GM11168 (cell line): Measurements from ENCODE around the gene GEMIN5.
"Not testable (repeated sequence)": the region's sequence is repeated elsewhere in the genome, so short reads cannot be mapped to it uniquely, and the experiment has no call there.

ENCODE experiments used
- in situ Hi-C: fragments of 300-500 bp; cut with MboI; formaldehyde crosslinking; loops from one replicate; pipeline ENCODE4 v1.12.0; 2022; ENCODE audit warnings: low sequenced_read_pairs; ENCODE audit not compliant: unreplicated experiment

Gene GEMIN5

GRCh38 chr5:154937718-154938466 is at the start of gene GEMIN5:
Gene GEMIN5 (minus strand): TSS chr5:154938211. CDS start chr5:154938133, 78 bp downstream.
- in situ Hi-C loops, result no loop called here

GRCh38 chr5:154986151-154986550 is 48.1 kb upstream of the GEMIN5 start:
- in situ Hi-C loops, result no loop called here

- in situ Hi-C loops, result no loop called here
Observed at GRCh38 chr5:154984946-154985516, 47.0 kb upstream of the GEMIN5 start.

- in situ Hi-C loops, result not testable (repeated sequence)
Observed at GRCh38 chr5:154978294-154978693, 40.3 kb upstream of the GEMIN5 start.

GRCh38 chr5:154977409-154977808 is 39.4 kb upstream of the GEMIN5 start:
- in situ Hi-C loops, result no loop called here

GRCh38 chr5:154976082-154976481 is 38.1 kb upstream of the GEMIN5 start:
- in situ Hi-C loops, result not testable (repeated sequence)

- in situ Hi-C loops, result no loop called here
Observed at GRCh38 chr5:154972476-154973080, 34.6 kb upstream of the GEMIN5 start.

GRCh38 chr5:154971501-154971900 is 33.5 kb upstream of the GEMIN5 start:
- in situ Hi-C loops, result no loop called here

GRCh38 chr5:154970759-154971158 is 32.7 kb upstream of the GEMIN5 start:
- in situ Hi-C loops, result no loop called here

GRCh38 chr5:154968953-154969352 is 30.9 kb upstream of the GEMIN5 start:
- in situ Hi-C loops, result no loop called here

- in situ Hi-C loops, result no loop called here
Observed at GRCh38 chr5:154967421-154968024, 29.5 kb upstream of the GEMIN5 start.

GRCh38 chr5:154966874-154967273 is 28.9 kb upstream of the GEMIN5 start:
- in situ Hi-C loops, result no loop called here

GRCh38 chr5:154966081-154966841 is 28.2 kb upstream of the GEMIN5 start:
- in situ Hi-C loops, result no loop called here

- in situ Hi-C loops, result no loop called here
Observed at GRCh38 chr5:154962494-154962893, 24.5 kb upstream of the GEMIN5 start.

- in situ Hi-C loops, result no loop called here
Observed at GRCh38 chr5:154956712-154957111, 18.7 kb upstream of the GEMIN5 start.

GRCh38 chr5:154949781-154950180 is 11.8 kb upstream of the GEMIN5 start:
- in situ Hi-C loops, result no loop called here

- in situ Hi-C loops, result no loop called here
Observed at GRCh38 chr5:154948313-154948712, 10.3 kb upstream of the GEMIN5 start.

- in situ Hi-C loops, result no loop called here
Observed at GRCh38 chr5:154947778-154948177, 9.8 kb upstream of the GEMIN5 start.

- in situ Hi-C loops, result no loop called here
Observed at GRCh38 chr5:154945695-154946301, 7.8 kb upstream of the GEMIN5 start.

- in situ Hi-C loops, result no loop called here
Observed at GRCh38 chr5:154944716-154945115, 6.7 kb upstream of the GEMIN5 start.
